Measurements from ENCODE around the gene ZBTB16. TPM values are rescaled to one million over a fixed set of nuclear protein-coding genes. Genes with fewer than 3 reads are reported as not detected.

The ZBTB16 gene
- total and polyA plus RNA-seq, 9 donors = 12.7 to 160 (median 68.7) TPM

- Histone ChIP-seq H3K27ac (no peak overlapping the region), H3K9me3 (no peaks in the 10 kb centered on the region), H3K36me3 (no peaks in the 10 kb centered on the region), H3K27me3 (no peaks in the 10 kb centered on the region), H3K4me3 (no peak overlapping the region), H3K4me1 (ENCODE audit: insufficient read depth) (no peaks in the 10 kb centered on the region)
- DNase-seq = no peak
- intact Hi-C loops (cut with DNase I) = no loop called here
- TF ChIP-seq CTCF (IDR thresholded peaks at IDR 0.05) (no peak), POLR2A (IDR thresholded peaks at IDR 0.05) (no peak), EP300 (IDR thresholded peaks at IDR 0.05) (no peak)
- WGBS, 3 donors = 55 to 72% (median 67%) methylated on average over 18 of the region's 18 CpGs
Measured at GRCh38 chr11:114031246-114031966, 28.1 kb upstream of the ZBTB16 start.

GRCh38 chr11:114031967-114032320 lies 27.6 kb upstream of the ZBTB16 start:
- no peak for TF ChIP-seq CTCF (IDR thresholded peaks at IDR 0.05)
- no peak for TF ChIP-seq POLR2A (IDR thresholded peaks at IDR 0.05)
- TF ChIP-seq EP300 (IDR thresholded peaks at IDR 0.05) = no peak
- DNase-seq = no peak
- H3K4me1 ChIP-seq (ENCODE audit: insufficient read depth) = peaks cover 1% of the 10 kb centered on the region
- no peak overlapping the region for H3K27ac ChIP-seq
- WGBS, 3 donors = 77 to 87% (median 83%) methylated on average over 5 of the region's 5 CpGs
- no peaks in the 10 kb centered on the region for H3K36me3 ChIP-seq
- no peaks in the 10 kb centered on the region for H3K27me3 ChIP-seq
- intact Hi-C loops (cut with DNase I) = no loop called here
- H3K4me3 ChIP-seq = no peak overlapping the region
- H3K9me3 ChIP-seq = no peaks in the 10 kb centered on the region

- H3K36me3 ChIP-seq = no peaks in the 10 kb centered on the region
- H3K27me3 ChIP-seq = no peaks in the 10 kb centered on the region
- no peak overlapping the region for H3K4me3 ChIP-seq
- peaks cover 1% of the 10 kb centered on the region for H3K4me1 ChIP-seq (ENCODE audit: insufficient read depth)
- TF ChIP-seq EP300 (IDR thresholded peaks at IDR 0.05) = no peak
- TF ChIP-seq POLR2A (IDR thresholded peaks at IDR 0.05) = no peak
- TF ChIP-seq CTCF (IDR thresholded peaks at IDR 0.05) = no peak
- 90 to 92% (median 91%) methylated on average over 5 of the region's 5 CpGs for WGBS, 3 donors
- no peaks in the 10 kb centered on the region for H3K9me3 ChIP-seq
- DNase-seq = no peak
- intact Hi-C loops (cut with DNase I) = no loop called here
- no peak overlapping the region for H3K27ac ChIP-seq
Measured at GRCh38 chr11:114033066-114033465, 26.4 kb upstream of the ZBTB16 start.

GRCh38 chr11:114033572-114033971 lies 25.9 kb upstream of the ZBTB16 start:
- 91 to 100% (median 98%) methylated on average over 2 of the region's 2 CpGs for WGBS, 3 donors
- peaks cover 1% of the 10 kb centered on the region for H3K4me1 ChIP-seq (ENCODE audit: insufficient read depth)
- DNase-seq = no peak
- H3K9me3 ChIP-seq = no peaks in the 10 kb centered on the region
- H3K27me3 ChIP-seq = no peaks in the 10 kb centered on the region
- no peak overlapping the region for H3K4me3 ChIP-seq
- no peak for TF ChIP-seq EP300 (IDR thresholded peaks at IDR 0.05)
- TF ChIP-seq POLR2A (IDR thresholded peaks at IDR 0.05) = no peak
- TF ChIP-seq CTCF (IDR thresholded peaks at IDR 0.05) = no peak
- intact Hi-C loops (cut with DNase I) = no loop called here
- H3K27ac ChIP-seq = no peak overlapping the region
- no peaks in the 10 kb centered on the region for H3K36me3 ChIP-seq

All from ovary (tissue), 9 donors.